HG03045 (cell line): ENCODE data around the gene KHSRP.
"Not testable (repeated sequence)": the region's sequence is repeated elsewhere in the genome, so short reads cannot be mapped to it uniquely, and the experiment has no call there.

Experiments
- ATAC-seq: cut with Tn5 transposase; IDR thresholded peaks from one replicate; pipeline ENCODE4 v1.9.1; 2021; ENCODE audit warnings: mild to moderate bottlenecking, moderate library complexity; ENCODE audit not compliant: unreplicated experiment

KHSRP gene

DNA sequence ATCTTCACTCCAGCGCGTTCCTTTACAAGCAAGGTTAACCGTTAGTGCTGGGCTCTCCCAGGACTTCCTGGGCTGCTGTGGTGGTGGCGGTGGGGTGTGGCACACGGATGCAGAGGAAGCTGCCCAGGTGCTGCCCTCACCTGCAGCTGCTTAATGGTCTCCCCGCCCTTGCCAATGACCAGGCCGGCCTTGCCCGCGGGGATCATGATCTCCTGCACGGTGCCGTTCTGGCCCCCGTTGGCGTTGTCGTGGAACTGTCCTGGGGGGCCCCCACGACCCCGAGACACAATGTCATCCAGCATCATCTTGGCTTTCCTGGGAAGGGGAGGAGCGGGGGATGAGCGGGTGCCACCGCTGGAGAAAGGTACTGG, 6.1 kb downstream of the KHSRP start:
- ATAC-seq, result no peak

DNA sequence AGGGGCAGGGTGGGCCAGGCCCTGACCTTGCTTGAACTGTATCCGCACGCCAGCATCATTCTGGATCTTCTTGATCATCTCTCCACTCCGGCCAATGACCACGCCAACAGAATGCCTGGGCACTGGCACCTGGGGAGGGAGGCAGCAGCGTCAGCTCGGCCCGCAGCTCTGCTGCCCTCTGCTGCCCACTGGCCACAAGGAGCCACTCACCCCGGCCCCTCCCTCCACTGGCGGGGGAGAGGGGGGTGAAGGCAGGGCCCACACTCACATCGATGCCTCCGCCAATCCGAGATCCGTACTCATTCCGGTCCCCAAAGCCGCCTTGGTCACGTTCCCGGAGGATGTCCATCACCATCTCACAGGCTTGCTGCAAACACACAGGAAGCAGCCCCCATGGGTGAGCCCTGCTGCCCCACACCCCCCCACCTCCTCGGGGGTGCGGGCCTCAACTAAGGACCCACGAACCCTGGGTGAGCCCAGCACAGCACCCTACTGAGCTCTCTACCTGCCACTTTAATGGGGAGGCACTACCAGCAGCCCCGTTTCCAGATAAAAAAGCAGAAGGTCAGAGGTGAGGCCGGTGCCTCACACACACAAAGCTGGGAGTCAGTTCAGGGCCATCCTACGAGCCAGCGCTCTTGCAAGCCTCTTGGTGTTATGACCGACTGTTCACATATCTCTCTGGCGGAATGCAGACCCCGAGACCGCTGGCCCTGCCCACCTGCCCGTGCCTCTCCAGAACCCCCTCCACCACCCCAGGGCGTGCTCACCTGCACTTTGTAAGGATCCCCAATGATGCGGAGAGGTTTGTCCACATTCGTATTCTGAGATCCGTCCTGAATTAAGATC, 6.7 kb downstream of the KHSRP start:
- ATAC-seq, result no peak

DNA sequence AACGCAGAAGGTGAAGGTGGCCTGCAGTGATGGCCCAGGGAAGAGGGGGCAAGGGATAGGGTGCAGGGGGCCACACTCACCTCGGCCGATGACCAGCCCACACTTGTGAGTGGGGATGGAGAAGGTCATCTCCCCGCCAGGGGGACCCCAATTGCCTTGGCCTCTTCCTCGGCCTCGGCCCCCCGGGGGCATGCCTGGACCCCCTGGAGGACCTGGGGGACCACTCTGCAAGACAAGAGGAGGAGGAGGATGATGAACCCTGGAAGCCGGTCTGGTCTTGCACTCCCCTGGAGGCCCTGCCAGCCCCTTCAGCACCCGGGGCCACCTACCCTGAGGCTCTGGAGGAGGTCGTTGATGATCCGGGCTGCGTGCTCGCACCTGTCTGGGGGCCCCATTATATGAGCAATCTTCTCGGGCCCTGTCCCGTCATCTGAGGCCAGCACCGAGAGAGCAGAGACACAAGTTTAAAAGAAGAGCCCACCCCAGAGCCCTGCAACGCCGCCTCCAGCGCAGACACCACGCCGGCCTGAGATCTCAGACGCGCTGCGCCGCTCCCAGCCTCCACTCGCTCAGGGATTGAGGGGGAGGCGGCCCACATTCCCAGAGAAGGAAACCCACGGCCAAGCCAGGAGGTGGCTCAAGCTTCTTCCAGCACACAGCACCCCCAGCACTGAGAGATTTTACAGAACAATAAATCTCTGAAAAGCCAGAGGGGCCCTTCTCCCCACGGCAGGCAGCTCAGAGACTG, 7.8 kb downstream of the KHSRP start:
- no peak for ATAC-seq

DNA sequence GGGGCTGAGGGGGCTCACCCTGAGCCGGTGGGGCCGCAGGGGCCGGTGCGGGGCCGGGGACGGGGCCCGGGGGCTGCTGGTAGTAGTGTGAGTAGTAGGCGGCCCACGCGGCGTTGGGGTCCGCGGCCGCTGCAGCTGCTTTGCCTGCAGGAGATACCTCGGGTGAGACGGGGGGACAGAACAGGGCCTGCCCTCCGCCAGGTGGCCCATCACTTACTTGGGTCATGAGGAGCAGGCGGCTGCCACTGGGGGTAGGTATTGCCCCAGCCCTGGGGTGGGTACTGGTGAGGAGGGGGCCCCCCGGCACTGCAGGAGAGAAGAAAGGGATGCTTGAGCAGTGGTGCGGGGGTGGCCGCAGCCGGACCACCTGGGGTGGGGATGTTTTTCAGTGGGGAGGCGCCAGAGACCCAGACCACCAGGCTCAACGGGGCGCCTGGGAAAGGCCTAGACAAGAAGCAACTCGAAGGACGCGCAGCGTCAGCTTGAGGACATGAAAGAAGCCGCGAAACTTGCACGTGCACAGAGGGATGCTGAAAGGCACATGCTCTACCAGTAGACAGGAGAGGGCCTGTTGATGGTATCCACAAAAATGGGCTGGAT, 8.9 kb downstream of the KHSRP start:
- no peak for ATAC-seq

DNA sequence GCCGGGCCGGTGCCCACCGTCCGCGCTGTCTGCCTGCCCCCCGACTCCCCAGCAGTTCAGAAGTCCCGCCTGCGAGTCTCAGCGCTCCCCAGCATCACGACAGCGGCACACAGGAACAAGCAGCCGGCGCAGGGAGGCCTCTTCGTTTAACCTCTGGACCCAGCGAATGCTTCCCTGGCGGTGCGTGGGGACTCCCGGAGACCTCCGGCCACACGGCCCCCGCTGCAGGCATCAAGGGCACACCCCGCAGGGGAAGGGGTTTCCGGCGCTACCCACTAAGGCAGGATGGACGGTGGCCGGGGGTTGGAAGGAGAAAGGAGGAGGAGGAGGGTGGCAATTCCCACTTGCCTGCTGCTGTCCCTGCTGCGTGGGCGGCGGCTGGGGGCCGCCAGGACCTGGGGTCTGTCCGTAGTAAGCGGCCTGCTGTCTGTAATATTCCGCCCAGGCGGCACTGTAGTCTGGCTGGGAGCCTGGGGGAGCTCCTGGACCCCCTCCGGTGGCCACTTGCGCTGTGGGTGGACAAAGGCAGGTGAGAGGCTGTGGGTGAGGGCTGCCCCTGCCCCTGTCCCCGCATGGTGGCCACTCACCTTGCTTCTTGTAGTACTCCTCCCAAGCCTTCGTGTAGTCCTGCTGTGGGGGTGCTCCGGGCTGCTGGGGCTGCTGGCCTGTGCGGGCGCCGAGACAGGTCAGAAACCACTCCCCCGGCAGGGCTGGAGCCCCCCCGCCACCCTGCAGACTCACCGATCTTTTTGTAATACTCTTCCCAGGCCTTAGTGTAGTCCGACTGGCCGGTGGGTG, 9.6 kb downstream of the KHSRP start:
- ATAC-seq, result no peak

DNA sequence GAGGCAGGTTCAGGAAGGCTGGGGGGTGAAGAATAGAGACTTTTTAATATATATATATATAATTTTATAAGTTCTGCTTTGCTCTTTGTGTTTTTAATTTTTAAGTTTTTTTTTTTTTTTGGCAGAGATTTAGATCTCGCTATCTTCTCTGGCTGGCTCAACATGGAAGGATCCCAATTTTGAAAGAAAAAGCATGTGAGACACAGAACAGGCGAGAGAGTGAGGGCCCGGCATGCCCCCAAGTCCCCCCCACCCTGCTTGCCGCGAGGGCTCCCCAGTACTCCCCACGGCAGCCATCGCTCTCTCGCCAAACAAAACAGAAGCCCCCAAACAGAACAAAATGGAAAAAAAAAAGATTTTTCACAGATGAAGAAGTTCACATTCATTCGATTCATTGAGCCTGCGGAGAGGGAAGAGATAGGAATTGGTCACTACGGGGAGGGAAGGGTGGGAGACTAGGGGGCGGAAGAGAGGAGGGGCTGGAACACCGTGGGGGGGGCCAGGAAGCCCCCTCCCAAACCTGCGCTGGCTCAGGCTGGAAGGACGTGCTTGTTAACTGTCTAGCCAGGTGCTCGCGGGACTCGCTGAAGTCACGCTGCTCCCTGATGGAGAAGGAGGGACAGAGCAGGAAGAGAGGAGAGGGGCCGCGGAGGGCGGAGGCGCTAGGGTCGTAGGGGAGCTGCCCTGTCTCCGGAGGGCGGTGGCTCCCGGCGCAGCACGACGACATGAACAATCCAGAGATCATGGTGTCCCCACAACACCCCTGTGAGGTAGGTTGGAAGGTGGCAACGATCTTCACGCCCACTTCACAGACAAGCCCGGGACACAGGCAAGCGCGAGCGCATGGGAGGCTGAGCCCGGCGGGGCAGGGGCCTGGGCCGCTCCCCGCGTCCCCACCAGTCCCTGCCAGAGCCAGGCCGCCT, 10.6 kb downstream of the KHSRP start:
- ATAC-seq, result no peak

DNA sequence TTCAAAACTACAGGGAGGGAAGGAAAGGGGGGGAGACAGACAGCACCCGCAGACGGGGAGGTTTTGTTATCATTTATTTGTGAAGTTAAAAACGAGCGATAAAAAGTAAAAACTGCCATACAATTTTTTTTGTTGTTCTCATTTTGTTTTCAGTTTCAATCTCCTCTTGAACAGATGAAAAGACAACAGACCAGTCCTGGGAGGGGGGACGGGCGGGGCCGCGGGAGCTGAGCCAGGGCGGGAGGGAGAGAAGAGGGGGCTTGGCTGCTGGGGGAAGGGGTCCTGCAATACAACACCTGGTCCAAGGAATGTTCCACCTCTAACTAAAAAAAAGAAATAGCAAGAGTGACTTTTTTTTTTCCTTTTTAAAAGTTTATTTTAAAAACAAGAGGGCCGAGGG, 11.3 kb downstream of the KHSRP start:
- ATAC-seq, result no peak

DNA sequence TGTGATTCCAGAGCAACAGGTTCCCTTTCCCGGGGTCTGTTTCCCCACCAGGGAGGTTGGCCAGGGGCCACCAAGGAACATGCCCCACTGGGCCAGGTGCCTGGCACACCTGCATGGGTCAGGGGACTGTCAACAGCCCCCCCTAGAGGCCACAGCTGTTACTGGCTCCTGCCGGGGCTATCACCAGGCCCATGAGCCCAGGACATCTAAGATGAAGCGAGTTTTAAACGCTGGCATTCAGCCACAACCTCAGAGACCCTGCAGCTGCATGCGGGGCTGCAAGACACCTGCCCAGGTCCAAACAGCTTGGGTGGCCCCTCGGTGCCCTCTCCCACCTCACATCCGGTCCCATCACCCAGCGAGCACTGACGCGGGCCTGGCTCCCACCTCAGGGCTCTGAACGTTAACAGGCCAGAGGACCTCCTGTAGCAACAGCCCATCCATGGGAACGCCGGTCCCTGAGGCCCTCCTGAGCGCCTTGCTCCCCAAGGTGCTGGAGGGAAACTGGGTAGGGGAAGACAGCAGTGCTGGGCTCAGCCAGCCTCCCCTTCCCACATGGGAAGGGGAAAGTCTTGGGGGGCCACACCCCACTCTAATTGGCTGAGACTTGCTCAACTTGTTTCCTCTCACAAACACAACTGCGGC, 12.0 kb downstream of the KHSRP start:
- ATAC-seq, result no peak

DNA sequence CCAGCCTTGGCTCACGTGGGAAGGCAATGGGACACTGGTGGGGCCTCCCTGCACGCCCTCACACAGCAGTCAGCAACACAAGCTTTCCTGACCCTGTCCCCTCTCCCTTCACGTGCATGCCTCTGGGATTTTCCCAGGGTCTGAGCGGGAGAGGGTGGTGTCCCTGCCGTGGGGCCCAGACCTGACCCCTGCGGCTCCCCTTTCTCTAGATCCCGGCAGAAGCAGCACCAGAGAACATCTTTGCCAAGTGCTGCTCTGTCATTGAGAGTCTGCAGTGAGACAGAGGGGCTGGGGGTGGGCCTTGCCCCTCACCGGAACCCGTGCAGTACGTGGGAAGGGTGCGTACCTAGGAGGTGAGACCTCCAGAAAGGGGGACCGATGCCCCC, 12.6 kb downstream of the KHSRP start:
- no peak for ATAC-seq

DNA sequence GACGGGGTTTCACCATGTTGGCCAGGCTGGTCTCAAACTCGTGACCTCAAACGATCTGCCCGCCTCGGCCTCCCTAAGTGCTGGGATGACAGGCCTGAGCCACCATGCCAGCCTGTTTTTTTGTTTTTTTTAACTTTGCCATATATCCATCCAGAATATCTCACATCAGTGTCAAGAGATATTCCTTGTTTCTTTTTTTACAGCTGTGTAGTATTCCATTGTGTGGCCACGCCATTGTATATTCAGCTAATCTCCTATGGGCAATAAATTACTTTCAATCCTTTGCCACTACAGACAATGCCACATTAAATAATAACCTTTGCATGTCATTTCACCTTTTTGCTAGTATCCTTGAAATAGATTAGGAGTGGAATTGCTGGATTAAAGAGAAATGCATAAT, 15.3 kb downstream of the KHSRP start:
- ATAC-seq, result no peak

DNA sequence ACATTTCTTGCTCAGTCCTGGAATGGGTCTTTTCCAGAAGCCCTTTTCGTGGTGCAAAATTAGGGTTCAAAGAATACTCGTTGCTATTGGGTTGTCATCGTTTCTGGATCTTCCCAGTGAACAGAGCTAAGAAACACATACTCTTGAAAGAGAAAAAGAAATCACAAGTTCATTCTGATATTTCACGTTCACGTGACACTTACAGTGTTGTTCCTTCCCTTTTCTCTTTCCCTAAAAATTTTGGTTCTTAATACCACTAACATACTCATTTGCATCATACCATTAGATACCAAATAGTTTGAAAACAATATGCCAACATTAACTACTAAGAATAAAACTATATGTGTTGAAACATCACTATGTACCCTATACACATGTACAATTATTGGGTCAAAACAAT, 18.2 kb downstream of the KHSRP start:
- no peak for ATAC-seq

DNA sequence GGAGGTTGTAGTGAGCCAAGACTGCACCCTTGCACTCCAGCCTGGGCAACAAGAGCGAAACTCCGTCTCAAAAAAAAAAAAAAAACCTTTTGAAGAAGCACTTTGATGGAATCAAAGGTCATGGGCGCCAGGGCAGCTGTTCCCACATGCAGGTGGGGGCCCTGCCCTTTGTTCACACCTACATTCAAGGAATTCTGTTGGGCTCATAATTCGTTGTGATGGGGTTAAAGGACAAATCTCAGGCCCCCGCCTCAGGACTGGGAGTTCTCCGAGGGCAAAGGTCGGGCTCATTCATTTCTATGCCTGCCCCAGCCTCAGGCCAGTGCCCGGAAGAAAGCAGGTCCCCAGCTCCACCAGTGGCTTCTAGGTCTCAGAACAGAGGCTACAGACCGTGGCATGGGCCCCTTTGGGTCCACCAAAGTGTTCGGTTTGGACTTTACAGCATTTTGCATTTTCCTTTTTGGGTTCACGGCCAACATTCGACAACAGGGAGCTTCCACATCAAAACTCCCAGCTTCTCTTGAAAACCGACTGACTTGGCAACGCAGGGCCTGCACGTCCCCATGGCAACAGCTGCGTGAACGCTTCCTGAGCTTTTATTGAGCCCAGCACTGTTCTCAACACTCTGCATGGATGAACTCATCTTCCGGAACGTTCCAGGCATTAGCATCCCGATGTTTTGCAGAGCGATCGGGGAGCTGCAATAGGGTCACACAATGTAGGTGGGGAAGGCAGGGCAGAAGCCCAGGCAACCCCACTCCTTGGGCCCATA, 21.6 kb downstream of the KHSRP start:
- ATAC-seq, result no peak

DNA sequence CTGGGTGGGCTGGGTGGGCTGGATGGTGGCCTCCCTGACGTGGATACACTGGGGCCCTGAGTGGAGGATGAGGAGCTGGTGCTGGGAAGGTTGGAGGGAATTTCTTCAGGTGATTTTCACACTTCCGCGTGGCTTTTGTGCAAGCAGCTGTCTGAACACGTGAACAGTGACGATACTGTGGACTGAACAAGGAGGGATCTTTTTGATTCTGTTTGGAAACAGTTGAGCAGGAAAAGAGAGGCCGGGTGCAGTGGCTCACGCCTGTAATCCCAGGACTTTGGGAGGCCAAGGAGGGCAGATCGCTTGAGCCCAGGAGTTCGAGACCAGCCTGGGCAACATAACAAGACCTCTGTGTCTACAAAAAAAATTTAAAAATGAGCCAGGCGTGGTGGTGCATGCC, 22.6 kb downstream of the KHSRP start:
- ATAC-seq, result no peak

DNA sequence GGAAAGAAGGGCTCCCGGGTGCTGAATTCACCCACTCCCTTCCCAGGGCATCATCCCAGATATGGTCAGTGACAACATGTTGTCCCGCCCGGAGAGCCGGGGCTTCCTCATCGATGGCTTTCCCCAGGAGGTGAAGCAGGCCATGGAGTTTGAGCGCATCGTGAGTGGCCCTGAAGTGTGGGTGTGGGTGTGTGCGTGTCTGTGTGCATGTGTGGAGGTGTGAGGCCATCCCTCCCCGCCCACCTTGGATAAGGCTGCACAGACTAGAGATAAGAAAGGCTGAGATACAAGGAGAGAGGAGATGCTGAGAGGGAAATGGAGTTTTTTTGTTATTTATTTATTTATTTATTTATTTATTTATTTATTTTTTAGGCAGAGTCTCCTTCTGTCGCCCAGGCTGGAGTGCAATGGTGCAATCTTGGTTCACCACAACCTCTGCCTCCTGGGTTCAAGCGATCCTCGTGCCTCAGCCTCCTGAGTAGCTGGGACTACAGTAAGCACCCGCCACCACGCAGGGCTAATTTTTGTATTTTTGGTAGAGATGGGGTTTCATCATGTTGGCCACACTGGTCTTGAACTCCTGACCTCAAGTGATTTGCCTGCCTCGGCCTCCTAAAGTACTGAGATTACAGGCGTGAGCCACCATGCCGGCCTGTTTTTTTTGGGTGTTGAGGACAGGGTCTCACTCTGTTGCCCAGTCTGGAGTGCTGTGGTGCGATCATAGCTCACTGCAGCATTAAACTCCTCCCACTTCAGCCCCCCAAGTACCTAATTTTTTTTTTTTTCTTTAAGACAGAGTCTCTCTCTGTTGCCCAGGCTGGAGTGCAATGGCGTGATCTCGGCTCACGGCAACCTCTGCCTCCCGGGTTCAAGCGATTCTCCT, 24.3 kb downstream of the KHSRP start:
- not testable (repeated sequence) for ATAC-seq

DNA sequence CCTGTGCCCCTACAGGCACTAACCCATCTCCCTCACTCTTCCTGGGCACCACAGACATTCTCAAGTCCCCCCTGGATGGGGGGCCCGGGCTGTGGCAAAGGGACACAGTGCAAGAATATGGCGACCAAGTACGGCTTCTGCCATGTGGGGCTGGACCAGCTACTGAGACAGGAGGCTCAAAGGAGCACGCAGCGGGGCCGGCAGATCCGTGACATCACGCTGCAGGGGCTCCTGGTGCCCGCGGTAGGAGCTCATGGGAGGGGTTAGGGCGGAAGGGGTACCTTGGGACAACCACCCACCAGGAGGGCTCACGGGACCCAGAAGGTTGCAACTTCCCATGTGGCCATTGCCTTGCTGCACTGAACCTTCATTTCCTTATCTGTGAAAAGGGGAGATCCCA, 28.3 kb downstream of the KHSRP start:
- no peak for ATAC-seq

DNA sequence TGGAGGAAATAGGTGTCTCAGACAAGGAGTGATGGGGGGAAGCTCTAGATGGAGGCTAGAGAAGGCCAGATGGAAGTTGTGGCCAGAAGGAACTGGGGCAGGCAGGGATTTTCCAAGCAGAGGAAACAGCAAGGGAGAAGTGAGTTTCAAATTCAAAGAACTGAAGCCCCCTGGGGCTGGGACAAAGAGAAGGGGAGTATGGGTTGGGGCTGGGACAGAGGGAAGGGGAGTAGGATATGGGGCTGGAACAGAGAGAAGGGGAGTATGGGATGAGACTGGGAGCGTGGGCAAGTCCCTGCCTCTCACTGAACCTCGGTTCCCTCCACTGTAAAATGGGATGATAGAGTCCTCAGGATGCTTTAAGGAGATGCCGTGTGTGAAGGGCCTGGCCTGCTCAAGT, 29.8 kb downstream of the KHSRP start:
- ATAC-seq, result no peak

DNA sequence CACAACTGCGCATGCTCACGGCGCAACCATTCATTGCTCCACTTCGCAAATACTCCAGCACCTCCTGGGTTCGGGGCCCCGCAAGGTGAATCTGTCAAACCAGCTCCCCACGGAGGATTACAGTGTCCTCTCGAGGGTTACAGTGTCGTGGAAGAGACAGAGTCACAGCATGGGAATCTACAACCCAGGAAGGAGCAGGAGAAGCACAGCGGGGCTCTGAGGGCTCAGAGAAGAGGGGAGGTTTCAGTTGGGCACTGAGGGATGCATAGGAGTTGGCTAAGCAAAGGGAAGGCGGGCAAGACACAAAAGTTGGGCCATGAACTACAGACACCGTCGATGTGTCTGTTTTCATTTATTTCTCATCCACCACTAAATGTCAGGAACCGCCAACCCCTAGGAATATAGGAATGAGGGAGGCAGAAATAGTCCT, 30.6 kb downstream of the KHSRP start:
- no peak for ATAC-seq
